HG03457 (cell line): ENCODE data around the gene HIPK2.
A peak's percentile ranks its signal among the peaks of the same experiment; 100 is the strongest.
"Not testable (repeated sequence)": the region's sequence is repeated elsewhere in the genome, so short reads cannot be mapped to it uniquely, and the experiment has no call there.

Experiments used
- ATAC-seq: cut with Tn5 transposase; IDR thresholded peaks from one replicate; pipeline ENCODE4 v1.9.1; 2021; ENCODE audit warnings: moderate number of reproducible peaks; ENCODE audit not compliant: unreplicated experiment

Gene HIPK2

DNA sequence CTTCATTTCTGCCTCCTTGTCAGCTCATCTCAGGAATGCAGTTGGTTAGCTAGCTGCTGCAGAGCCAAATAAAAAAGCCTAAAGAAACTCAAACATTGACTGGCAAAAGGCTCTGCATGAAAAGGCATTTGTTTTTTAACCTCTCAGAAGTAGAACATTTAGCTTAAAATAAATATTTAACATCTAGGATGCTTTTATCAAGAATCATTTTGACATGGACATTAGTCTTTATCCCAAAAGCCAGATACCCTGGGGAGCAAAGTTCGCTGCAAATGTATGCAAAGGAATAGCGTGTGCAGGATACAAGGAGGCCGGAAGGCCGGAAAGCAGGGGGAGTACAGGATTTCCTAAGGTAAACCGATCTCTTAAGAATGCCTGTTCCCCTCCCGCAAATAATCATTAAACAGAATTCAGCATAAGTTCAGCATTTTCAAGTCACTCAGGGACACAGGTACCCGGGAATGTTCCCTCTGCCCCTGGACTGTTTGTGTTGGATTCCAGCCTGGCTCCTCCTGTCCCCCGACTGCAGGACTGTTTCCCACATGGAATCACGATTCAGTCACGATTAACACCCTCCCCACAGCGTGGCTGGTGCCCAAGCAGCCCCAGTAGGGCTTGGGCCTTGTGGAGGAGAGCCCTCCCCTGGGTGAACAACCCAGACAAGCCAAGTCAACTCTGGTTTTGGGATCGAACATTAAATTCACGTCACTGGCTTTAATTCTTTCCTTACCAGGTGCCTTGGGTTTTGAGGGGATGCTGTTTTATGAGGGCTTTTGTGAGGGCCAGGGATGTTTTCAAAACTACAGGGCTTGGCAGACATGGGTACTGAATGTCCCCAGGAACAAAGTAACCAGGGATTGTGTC is 97.8 kb downstream of the HIPK2 start:
- no peak for ATAC-seq

DNA sequence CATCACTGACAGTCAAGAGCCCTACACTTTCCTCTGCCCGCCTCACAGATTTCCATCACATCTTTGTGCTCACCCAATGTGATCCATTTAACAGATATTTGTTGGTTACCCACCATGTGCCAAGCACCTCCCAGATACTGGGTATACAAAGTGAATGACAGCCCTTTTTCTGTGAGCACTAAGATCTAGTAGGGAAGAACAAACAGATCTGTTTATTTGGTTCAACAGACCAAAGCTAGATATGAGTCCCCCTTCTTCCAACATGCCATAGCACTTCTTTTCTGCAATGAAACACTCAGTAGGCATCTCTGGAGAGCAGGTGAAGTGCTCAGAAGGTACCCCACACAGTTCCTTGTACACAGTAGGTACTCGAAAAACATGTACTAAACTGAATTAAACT is 101.4 kb downstream of the HIPK2 start:
- ATAC-seq, result no peak

DNA sequence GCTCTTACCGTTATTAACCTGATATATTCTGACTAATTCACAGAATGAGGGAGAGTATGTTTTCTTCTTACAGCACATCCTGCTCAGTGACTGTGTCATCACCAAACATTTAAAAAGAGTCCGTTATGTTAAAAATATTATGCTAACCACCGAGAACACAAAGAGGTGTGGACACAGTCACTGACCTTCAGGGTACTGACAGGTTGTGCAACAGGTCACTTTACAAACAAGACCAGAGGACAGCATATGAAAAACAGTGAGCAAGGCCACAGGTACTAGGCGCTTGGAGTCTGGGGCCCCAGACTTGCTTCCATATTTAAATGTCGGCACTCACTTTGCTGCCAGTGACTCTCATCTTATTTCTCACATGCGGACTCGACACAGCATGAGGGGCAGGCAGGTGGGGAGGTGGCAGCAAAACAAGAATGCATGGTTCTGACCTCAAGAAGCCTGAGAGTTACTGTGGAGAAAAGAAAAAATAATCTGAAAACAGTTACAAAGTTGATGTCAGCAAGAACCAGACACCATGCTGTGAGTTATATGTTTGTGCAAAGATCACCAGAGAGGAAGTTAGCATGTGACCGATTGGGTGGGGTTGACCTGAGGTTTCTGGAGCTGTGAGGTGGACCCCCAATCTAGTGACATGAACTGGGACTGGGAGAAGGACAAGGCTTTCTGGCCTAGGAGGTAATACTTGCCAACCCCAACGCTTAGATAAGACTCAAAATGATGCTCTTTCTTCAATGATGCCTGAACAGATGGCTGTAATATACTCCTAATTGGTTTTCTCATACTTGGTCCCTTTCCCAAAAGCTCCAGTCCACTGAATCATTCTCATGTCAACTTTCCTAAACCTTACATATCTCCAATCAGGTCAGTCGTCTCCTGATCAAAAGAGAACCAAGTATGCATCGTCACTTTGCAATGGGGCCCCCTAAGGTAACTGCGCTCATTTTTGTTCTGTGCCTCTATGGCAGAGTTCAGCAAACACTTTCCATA is 102.4 kb downstream of the HIPK2 start:
- ATAC-seq, result no peak

DNA sequence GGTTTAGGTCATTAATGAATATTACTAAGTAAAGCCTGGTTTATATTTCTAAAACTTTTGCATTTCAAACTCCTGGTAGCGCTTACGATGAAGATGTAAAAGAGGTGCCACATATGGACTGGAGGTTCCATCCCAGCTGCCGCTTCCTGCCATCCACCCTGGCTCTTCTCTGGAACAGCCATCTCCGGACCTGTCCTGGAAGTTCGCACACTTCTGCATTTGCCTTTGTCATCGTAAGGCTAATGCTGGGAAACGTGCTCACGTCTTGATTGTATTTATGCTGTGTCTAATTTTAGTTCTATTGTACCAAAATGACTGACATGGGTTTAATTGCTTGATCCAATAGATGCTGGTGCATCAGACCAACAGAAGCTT is 103.1 kb downstream of the HIPK2 start:
- ATAC-seq, result no peak

DNA sequence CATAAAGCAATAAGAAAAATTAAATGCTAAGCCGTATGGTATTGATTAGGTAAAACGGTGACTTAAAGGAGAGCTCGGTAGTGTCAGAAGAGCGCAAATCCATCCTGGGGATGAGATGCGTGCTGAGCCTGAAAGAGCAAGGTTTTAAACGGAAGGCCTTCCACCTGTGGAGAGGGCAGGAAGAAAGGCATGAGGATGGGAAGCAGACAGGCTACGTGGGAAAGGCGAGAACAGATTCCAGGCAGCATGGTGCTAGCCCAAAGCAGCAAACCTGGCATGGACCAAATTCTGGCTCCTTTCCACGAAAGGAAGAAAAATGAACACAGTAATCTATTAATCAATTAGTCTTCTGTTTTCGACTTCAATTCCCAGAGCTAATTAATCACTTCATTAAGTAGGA is 103.5 kb downstream of the HIPK2 start:
- no peak for ATAC-seq

DNA sequence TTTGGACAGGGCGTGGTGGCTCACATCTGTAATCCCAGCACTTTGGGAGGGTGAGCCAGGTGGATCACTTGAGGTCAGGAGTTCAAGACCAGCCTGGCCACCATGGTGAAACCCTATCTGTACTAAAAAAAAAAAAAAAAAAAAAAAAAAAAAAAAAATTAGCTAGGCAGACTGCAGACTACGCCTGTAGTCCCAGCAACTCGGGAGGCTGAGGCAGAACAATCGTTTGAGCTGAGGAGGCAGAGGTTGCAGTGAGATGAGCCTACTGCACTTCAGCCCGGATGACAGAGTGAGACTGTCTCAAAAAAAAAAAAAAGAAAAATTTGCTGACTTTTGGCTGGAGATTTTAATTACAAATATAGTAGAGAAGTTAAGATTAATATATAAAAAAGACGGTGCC is 104.0 kb downstream of the HIPK2 start:
- ATAC-seq, result no peak

DNA sequence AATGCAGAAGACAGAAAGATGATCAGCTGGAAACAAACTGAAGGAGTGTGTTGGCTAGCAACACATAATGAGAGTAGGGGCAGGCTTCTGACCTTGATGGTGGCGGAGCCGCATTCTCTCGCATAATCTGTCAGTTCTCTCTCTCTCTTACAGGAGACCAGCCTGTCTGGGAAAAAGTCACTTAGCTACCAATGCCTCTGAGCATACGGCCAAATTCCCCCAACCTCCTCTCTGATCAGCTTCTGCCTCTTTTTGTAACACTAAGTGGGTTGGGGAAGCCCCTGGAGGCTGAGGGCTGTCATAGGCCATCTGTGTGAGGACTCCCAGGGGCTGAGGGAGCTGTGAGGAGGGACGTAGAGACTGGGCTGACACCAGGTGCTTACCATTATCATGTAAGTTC is 104.6 kb downstream of the HIPK2 start:
- ATAC-seq, result peak; percentile 75

DNA sequence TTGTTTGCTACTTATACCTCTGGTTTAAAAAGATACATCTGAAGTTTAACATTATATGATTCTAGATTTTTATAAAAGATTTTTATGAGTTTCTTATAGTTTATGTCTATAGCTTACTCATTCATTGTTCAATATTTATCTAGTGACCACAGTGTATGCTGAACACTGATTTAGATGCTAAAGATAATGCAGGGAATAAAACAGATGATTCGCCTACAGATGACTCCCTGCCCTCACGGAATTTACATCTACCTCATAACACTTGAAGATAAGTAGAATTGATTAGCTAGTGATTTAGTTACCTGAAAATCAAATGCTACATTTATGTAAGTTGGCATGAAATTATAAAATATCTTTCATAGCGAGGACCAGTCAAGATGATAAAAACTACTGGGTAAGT is 105.8 kb downstream of the HIPK2 start:
- no peak for ATAC-seq

DNA sequence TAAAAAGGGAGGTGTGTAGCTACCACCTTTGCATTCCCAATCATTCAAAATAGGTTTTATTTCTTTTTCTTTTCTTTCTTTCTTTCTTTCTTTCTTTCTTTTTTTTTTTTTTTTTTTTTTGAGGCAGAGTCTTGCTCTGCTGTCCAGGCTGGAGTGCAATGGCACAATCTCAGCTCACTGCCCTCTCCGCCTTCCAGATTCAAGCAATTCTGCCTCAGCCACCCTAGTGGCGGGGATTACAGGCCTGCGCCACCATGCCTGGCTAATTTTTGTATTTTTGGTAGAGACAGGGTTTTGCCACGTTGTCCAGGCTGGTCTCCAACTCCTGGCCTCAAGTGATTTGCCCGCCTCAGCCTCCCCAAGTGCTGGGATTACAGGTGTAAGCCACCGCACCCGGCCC is 107.1 kb downstream of the HIPK2 start:
- not testable (repeated sequence) for ATAC-seq

DNA sequence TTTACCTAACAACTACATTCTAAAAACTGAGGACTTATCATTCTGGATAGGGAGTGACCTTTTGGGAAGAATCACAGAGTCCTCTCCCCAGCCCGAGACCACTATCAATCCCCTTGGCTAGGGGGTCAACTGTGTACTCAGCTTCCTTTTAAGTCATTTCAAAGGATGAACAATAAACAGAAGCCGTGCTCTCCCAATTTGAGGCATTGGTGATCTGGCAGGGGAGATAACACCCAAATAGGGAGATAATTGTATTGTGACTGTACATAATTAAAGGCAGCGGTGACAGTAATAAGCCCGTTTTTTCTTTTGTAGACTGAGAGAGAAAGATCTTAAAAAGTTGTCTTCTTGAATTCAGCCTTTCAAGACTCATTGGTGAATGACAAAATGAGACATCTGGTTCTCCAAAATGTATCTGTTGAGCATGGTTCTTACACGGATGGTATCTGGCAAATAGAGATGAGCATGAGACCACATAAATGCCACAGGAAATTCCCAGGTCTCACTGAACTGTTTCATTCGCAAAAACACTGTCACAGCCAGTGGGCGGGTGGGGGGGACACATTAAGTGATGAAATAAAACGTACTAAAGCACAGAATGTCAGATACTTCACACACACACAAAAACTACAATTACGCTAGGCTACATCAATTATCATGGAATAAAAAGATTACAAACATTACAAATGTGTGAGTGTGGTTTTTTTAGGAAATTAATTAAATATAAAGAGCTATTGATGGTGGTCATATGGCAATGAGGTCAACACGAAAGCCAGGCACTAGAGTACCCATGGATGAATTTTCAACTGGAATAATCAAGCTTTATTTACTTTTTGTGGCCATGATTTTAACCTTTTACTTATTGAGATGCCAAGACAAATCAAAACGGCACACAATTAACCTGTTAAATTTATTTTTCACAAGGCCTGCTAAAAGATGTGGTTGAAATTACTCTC is 108.4 kb downstream of the HIPK2 start:
- no peak for ATAC-seq

DNA sequence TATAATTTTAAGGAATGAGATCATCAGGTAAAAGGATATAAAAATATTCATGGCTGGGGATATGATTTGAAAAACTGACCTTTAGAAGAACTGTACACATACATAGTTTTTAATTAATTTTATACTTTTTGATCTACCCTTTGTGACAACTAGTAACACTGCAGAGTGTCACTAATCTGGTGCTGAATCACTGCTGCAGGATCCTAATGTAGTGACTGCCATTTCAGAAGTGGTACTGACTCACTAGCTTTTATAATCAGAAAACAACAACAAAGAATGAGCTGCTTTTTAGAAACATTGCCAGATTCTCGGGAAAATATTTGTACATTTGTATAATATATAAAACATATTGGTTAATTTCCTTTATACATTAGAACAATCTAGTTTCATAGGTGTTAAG is 110.4 kb downstream of the HIPK2 start:
- no peak for ATAC-seq

DNA sequence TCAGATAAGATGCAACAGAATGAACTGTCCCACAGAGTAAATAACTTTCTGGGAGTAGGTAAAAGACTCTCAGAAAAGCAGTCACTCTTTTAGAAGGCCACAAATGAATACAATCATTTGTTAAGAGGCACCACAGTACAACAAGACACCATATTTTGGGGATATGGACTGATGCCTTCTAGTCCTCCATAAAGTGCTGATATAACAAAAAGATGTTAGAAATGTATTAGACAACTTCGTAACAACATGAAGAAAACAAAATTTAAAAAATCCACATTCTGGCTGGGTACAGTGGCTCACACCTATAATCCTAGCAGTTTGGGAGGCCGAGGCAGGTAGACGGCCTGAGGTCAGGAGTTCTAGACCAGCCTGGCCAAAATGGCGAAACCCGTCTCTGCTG is 111.3 kb downstream of the HIPK2 start:
- no peak for ATAC-seq

DNA sequence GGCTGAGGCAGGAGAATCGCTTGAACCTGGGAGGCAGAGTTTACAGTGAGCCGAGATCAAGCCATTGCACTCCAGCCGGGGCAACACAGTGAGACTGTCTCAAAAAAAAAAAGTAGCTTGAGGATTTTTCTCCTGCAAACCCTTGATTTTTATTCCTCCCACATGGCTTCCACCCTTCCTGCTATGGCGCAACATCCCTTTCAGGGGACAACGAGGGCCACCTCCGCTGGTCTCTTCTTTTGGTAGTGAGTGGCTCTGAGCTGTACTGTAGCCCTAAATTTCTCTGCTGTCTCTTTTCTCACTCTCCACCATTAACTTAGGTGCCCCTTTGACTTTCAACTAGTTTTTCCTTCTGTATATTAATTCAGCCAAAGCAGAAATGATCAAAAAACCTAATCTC is 113.4 kb downstream of the HIPK2 start:
- ATAC-seq, result no peak

DNA sequence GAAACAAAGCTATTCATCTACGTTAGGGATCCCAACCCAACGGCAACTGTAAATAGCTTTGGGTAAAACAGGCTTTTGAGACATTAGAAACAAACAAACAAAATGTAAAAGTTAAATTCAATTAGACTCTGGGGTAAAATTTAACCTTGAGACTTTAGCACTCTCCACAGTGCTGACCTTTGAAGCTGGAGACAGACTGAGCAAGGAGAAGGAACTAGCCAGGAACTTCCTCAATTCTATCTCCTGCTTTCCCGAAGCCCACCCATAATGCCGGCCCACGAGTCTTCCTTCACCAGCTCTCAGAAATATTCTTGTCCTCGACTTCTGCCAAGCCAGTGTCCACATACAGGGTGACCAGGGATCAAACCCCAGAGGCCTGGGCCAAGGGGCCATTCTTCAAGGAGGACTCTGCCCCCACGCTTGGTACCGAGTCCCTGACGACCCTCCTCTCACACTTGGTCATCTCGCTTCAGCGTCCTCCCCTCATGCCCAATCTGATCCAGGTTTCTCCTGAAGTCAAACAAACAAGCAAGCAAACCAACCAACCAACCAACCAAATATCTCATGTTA is 114.1 kb downstream of the HIPK2 start:
- ATAC-seq, result no peak

DNA sequence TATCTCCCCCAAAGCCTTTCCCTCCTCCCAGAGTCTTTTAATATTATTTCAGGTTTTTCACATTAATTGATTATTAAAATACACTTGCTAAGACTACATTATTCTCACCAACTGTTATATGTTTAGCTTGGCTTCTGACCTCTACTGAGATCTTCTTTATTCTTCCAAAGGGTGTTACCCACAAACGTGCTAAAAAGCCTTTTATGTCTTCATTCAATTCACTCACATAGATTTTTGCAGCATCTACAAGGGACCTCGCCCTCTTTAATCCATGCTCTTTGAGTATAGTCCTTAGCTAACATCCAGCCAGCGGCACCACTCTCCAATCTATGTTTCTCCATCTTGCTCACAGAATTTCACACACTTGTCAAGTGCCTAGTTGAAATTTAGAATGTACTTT is 115.9 kb downstream of the HIPK2 start:
- ATAC-seq, result no peak

DNA sequence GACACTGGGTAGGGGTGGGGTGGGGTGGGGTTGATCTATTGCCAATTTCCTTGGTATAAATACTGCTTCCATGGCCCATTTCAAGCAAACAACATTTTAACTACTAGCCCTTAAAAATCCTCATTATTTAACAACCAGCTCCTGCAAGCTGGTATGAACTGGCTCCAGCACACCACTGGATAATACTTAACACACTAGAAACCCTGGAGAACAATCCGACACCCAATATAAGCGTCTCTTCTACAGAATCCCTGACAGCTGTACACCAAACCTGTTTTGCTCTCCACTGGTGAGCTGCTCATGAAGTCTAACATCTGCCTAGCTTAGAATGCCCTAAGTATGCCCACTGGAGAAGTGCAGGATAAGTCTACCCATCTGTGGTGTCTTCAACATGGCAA is 116.8 kb downstream of the HIPK2 start:
- no peak for ATAC-seq

DNA sequence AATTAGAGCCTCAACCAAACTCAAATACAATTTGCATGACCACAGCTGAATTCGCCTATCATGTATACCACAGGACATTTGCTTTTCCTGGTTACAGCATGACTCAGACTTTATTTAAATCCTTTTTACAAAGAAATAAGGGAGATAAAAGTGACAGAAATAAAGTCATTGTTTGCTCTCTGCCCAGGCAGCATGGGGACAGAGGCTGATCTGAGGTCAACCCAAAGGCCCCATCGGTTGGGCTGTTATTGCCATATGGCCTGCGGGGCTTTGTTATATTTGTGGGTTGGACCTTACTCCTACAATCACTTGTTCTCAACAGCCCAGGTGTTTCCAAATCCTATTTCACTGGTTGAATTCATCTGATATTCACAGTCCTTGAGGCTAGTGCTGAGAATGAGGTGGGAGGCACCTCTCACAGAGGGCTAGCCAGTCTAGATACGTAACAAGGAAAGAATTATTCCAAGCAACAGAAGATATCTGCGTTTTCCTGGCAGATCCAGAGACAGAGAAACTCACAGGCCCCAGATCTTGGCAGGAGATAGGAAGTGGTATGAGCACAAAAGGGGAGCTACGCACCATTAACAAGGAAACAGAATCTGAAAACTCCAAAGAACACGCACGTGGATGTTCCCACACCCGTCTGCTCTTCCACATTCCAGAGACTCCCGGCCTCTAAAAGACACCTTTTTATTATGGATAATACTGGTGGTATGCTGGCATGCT is 117.3 kb downstream of the HIPK2 start:
- ATAC-seq, result no peak

DNA sequence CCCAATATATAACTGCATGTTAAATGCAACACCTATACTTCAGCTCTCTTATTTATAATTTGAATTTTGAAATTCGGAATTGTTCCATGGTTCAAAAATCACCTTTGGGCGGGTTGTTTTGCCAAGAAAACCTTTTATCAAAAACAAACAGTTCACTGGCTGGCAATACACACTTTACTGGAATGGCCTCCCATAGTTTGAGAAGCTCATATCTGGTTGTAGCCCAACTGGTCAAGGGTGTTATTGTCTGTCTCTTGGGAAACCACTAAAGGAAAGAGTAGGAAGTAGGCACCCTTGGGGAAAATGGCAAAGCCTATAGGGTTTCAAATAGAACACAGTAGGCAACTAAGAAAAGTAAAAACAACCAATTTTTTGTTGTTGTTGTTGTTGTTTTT is 117.9 kb downstream of the HIPK2 start:
- ATAC-seq, result no peak

DNA sequence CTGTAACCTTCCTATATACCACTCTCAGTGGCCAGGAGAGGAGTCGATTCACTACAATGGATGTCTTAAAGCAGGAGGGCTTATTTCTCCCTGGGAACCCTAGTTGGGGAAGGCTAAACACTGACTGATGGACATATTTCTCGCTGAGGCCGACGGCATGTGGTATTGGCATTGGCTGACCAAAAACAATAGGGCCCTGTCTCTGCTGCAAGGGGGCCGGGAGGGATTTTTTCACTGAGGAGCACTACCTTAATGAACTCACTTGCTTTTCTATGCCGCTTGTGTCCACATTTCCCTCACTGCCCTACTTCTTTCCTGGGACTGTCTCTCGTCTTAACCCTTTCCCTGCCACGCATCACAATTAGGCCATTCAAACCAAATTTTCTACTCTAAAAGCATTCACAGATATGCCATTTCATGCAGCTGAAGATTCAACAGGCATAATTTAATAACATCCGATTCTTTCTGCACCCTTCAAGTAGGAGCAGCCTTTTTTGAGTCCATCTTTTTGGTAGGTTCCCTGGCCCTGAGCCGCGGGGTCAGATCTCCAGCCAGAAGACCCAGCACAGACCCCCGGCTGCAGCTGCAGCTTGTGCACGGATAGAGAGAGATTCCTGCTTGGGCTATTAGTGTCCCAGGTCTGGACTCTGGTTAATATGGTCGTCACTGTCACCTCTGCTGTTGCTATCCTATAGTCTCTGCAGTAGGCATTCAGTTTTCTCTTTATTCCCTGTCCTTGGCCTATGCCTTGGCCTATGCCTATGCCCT is 118.7 kb downstream of the HIPK2 start:
- no peak for ATAC-seq
